ENCODE measurements around the gene SLC37A1. TPM values are rescaled to one million over a fixed set of nuclear protein-coding genes. Genes with fewer than 3 reads are reported as not detected.

SLC37A1 gene
- total and polyA plus RNA-seq, 4 donors: 2.0 to 7.2 (median 4.3) TPM

DNA sequence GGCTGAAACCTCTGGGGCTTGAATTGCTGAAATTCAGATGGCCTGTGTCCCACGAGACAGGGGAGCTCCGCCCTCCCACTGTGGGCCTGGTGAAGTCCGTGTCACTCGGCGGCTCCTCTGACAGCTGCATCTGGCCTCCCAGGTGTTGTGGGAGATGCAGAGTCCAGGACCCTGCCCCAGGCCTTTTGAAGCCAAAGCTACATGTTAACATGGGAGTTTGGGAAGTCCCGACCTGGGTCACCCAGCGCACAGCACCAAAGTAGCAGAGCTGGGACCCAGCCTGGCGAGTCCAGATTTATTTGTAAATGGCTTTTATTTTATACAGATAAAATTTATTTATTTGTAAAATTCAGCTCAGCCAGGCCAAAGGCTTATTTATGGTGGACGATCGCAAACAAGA is 28.9 kb downstream of the SLC37A1 start:
- no peaks in the 10 kb centered on the region for H3K4me1 ChIP-seq (ENCODE audit: control insufficient read depth in 4 of 4, insufficient read depth in 4 of 4, low read length in 3 of 4)
- no peak for TF ChIP-seq NR2F2 (IDR thresholded peaks at IDR 0.05)
- TF ChIP-seq HNF4G (IDR thresholded peaks at IDR 0.05): no peak
- no peak for TF ChIP-seq RXRA (IDR thresholded peaks at IDR 0.05)
- TF ChIP-seq, protein P1, sequence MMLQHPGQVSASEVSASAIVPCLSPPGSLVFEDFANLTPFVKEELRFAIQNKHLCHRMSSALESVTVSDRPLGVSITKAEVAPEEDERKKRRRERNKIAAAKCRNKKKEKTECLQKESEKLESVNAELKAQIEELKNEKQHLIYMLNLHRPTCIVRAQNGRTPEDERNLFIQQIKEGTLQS (IDR thresholded peaks at IDR 0.05): no peak
- TF ChIP-seq SP1 (IDR thresholded peaks at IDR 0.05): no peak
- TF ChIP-seq, protein P2, sequence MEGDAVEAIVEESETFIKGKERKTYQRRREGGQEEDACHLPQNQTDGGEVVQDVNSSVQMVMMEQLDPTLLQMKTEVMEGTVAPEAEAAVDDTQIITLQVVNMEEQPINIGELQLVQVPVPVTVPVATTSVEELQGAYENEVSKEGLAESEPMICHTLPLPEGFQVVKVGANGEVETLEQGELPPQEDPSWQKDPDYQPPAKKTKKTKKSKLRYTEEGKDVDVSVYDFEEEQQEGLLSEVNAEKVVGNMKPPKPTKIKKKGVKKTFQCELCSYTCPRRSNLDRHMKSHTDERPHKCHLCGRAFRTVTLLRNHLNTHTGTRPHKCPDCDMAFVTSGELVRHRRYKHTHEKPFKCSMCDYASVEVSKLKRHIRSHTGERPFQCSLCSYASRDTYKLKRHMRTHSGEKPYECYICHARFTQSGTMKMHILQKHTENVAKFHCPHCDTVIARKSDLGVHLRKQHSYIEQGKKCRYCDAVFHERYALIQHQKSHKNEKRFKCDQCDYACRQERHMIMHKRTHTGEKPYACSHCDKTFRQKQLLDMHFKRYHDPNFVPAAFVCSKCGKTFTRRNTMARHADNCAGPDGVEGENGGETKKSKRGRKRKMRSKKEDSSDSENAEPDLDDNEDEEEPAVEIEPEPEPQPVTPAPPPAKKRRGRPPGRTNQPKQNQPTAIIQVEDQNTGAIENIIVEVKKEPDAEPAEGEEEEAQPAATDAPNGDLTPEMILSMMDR (IDR thresholded peaks at IDR 0.05; ENCODE audit: low read depth, low read length, missing input control): no peak
- no peak for TF ChIP-seq JUND (IDR thresholded peaks at IDR 0.05)
- no peak for DNase-seq (ENCODE audit: low spot score)
- no peak overlapping the region for H3K27ac ChIP-seq (ENCODE audit: low read depth in 1 of 2, low read length in 2 of 2)
- peaks cover 3 to 18% (median 12%) of the 10 kb centered on the region in 4 donors for H3K36me3 ChIP-seq (ENCODE audit: control insufficient read depth in 4 of 4, insufficient read depth in 3 of 4, low read depth in 1 of 4, low read length in 3 of 4)
- no peak overlapping the region for H3K9ac ChIP-seq (ENCODE audit: low read depth in 1 of 2, low read length in 2 of 2)
- 94% methylated on average over 10 of the region's 10 CpGs for WGBS
- H3K9me3 ChIP-seq (ENCODE audit: control insufficient read depth in 4 of 4, low read length in 3 of 4): no peaks in the 10 kb centered on the region
- no peak overlapping the region for H3K4me3 ChIP-seq (ENCODE audit: low read depth in 1 of 3, low read length in 3 of 3)
- H3K27me3 ChIP-seq (ENCODE audit: control insufficient read depth in 4 of 4, insufficient read depth in 4 of 4, low read length in 3 of 4): no peaks in the 10 kb centered on the region

DNA sequence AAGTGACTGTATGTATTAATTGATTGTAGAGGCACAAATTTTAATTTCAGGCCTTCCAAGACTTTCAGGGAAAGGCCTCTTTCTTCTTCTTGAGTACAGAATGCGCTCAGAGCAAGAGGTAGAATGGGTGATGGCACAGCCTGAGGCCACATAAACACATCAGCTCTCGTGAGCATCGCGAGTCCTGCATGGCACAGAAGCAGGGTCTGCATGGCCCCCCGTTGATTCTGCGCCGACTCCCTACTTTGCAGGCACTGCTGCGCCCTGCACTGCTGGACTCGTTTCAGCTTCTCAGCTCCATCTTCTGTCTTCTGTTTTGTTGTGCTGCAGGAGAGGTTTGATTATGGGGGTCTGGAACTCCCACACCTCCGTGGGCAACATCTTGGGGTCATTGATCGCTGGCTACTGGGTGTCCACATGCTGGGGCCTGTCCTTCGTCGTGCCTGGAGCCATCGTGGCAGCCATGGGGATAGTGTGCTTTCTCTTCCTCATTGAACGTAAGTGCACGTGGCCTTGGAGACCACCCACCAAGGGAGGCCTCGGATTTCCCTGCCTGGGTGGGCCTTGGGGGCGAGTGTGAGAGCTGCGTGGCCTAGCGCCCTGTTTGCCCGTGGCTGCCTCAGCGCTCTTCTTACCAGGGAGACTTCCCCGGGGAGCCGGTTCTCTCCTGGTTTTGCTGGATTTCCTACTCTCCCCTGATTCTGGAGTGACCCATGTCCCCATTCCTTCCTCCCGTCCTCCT is 29.6 kb downstream of the SLC37A1 start:
- Histone ChIP-seq H3K9me3 (ENCODE audit: control insufficient read depth in 4 of 4, low read length in 3 of 4) (no peaks in the 10 kb centered on the region), H3K4me1 (ENCODE audit: control insufficient read depth in 4 of 4, insufficient read depth in 4 of 4, low read length in 3 of 4) (no peaks in the 10 kb centered on the region), H3K27ac (ENCODE audit: low read depth in 1 of 2, low read length in 2 of 2) (no peak overlapping the region), H3K4me3 (ENCODE audit: low read depth in 1 of 3, low read length in 3 of 3) (no peak overlapping the region), H3K27me3 (ENCODE audit: control insufficient read depth in 4 of 4, insufficient read depth in 4 of 4, low read length in 3 of 4) (no peaks in the 10 kb centered on the region), H3K36me3 (ENCODE audit: control insufficient read depth in 4 of 4, insufficient read depth in 3 of 4, low read depth in 1 of 4, low read length in 3 of 4) (peaks cover 3 to 18% (median 12%) of the 10 kb centered on the region in 4 donors), H3K9ac (ENCODE audit: low read depth in 1 of 2, low read length in 2 of 2) (no peak overlapping the region)
- DNase-seq (ENCODE audit: low spot score): no peak
- WGBS: 93% methylated on average over 25 of the region's 25 CpGs
- TF ChIP-seq YY1 (IDR thresholded peaks at IDR 0.05) (no peak), JUND (IDR thresholded peaks at IDR 0.05) (no peak), RXRA (IDR thresholded peaks at IDR 0.05) (no peak), FOXA1 (IDR thresholded peaks at IDR 0.05) (no peak), GABPA (IDR thresholded peaks at IDR 0.05 in 1 of 2, conservative IDR thresholded peaks at IDR 0.05 in 1 of 2) (no peak), HNF4A (conservative IDR thresholded peaks at IDR 0.05) (no peak)
- TF ChIP-seq, protein P3, sequence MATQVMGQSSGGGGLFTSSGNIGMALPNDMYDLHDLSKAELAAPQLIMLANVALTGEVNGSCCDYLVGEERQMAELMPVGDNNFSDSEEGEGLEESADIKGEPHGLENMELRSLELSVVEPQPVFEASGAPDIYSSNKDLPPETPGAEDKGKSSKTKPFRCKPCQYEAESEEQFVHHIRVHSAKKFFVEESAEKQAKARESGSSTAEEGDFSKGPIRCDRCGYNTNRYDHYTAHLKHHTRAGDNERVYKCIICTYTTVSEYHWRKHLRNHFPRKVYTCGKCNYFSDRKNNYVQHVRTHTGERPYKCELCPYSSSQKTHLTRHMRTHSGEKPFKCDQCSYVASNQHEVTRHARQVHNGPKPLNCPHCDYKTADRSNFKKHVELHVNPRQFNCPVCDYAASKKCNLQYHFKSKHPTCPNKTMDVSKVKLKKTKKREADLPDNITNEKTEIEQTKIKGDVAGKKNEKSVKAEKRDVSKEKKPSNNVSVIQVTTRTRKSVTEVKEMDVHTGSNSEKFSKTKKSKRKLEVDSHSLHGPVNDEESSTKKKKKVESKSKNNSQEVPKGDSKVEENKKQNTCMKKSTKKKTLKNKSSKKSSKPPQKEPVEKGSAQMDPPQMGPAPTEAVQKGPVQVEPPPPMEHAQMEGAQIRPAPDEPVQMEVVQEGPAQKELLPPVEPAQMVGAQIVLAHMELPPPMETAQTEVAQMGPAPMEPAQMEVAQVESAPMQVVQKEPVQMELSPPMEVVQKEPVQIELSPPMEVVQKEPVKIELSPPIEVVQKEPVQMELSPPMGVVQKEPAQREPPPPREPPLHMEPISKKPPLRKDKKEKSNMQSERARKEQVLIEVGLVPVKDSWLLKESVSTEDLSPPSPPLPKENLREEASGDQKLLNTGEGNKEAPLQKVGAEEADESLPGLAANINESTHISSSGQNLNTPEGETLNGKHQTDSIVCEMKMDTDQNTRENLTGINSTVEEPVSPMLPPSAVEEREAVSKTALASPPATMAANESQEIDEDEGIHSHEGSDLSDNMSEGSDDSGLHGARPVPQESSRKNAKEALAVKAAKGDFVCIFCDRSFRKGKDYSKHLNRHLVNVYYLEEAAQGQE (IDR thresholded peaks at IDR 0.05): no peak
- TF ChIP-seq, protein P4, sequence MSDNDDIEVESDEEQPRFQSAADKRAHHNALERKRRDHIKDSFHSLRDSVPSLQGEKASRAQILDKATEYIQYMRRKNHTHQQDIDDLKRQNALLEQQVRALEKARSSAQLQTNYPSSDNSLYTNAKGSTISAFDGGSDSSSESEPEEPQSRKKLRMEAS (IDR thresholded peaks at IDR 0.05): no peak
- TF ChIP-seq, protein P1 (IDR thresholded peaks at IDR 0.05): no peak

Data from liver (tissue), 9 donors.